Right atrium auricular region (tissue), 2 donors: ENCODE measurements around the gene DDX10. TPM values are rescaled to one million over a fixed set of nuclear protein-coding genes. Genes with fewer than 3 reads are reported as not detected.

Experiments used
- DNase-seq: peaks from one replicate; pipeline ENCODE4 v3.0.0-alpha.2; 2019; ENCODE audit warnings: low spot score
- H3K27ac ChIP-seq, 2 donors: fragments of 200-600 bp; sonication (generic); 1 replicate in 1 of 2; 2 replicates in 1 of 2; pipeline ENCODE4 v1.5.1; 2016 to 2019
- H3K27me3 ChIP-seq, 2 donors: fragments of 200-600 bp; sonication (generic); one replicate each; pipeline versions ENCODE4 v1.5.1 to v1.6.0; 2017 to 2019
- H3K36me3 ChIP-seq: fragments of 200-600 bp; sonication (generic); one replicate; pipeline ENCODE4 v1.5.1; 2016
- H3K4me1 ChIP-seq, 2 donors: fragments of 200-600 bp; sonication (generic); one replicate each; pipeline versions ENCODE4 v1.5.1 to v1.6.0; 2017 to 2019
- H3K4me3 ChIP-seq, 2 donors: fragments of 200-600 bp; sonication (generic); 1 replicate in 1 of 2; 2 replicates in 1 of 2; pipeline ENCODE4 v1.5.1; 2017 to 2019; ENCODE audit warnings: mild to moderate bottlenecking in 1 of 2, moderate library complexity in 1 of 2
- H3K9me3 ChIP-seq, 2 donors: fragments of 200-600 bp; sonication (generic); one replicate each; pipeline ENCODE4 v1.5.1; 2019
- CTCF ChIP-seq, 2 donors: fragments of 200-600 bp; sonication (generic); IDR thresholded peaks; one replicate each; pipeline ENCODE4 v1.5.1; 2019; ENCODE audit warnings: antibody characterized with exemption in 2 of 2
- total RNA-seq, 2 donors: library from RNA; depleted of rRNA; stranded (reverse); fragments of >200 nt; gene quantifications; one replicate each; pipeline ENCODE4 v1.1.0, GENCODE V29; 2016

The DDX10 gene
- total RNA-seq, 2 donors from 2014 or later = 11.8 to 13.1 TPM

- no peak for DNase-seq
- Histone ChIP-seq H3K27me3 (no peaks in the 10 kb centered on the region), H3K27ac (no peak overlapping the region), H3K9me3 (no peaks in the 10 kb centered on the region), H3K4me1 (no peaks in the 10 kb centered on the region), H3K4me3 (no peak overlapping the region), H3K36me3 (no peaks in the 10 kb centered on the region)
- TF ChIP-seq CTCF (IDR thresholded peaks at IDR 0.05) = no peak
Observed at GRCh38 chr11:108622341-108622740, 42.5 kb upstream of the DDX10 start.

- DNase-seq = no peak
- no peaks in the 10 kb centered on the region for H3K27me3 ChIP-seq
- no peaks in the 10 kb centered on the region for H3K36me3 ChIP-seq
Observed at GRCh38 chr11:108624196-108624925, 40.5 kb upstream of the DDX10 start.

GRCh38 chr11:108628326-108628725 lies 36.5 kb upstream of the DDX10 start:
- H3K4me1 ChIP-seq = no peaks in the 10 kb centered on the region
- H3K27me3 ChIP-seq = no peaks in the 10 kb centered on the region
- H3K27ac ChIP-seq = no peak overlapping the region
- no peaks in the 10 kb centered on the region for H3K36me3 ChIP-seq
- DNase-seq = no peak
- no peak for TF ChIP-seq CTCF (IDR thresholded peaks at IDR 0.05)
- H3K9me3 ChIP-seq = no peaks in the 10 kb centered on the region
- no peak overlapping the region for H3K4me3 ChIP-seq

More at GRCh38 chr11:108624196-108624925, 40.5 kb upstream of the DDX10 start:
- TF ChIP-seq CTCF (IDR thresholded peaks at IDR 0.05) = no peak
- no peaks in the 10 kb centered on the region for H3K9me3 ChIP-seq
- H3K27ac ChIP-seq = no peak overlapping the region
- H3K4me3 ChIP-seq = no peak overlapping the region
- no peaks in the 10 kb centered on the region for H3K4me1 ChIP-seq

- no peak for TF ChIP-seq CTCF (IDR thresholded peaks at IDR 0.05)
- no peaks in the 10 kb centered on the region for H3K9me3 ChIP-seq
Observed at GRCh38 chr11:108628812-108629211, 36.1 kb upstream of the DDX10 start.

GRCh38 chr11:108629274-108629673 lies 35.6 kb upstream of the DDX10 start:
- Histone ChIP-seq H3K27ac (no peak overlapping the region), H3K4me1 (no peaks in the 10 kb centered on the region), H3K4me3 (no peak overlapping the region), H3K9me3 (no peaks in the 10 kb centered on the region), H3K36me3 (no peaks in the 10 kb centered on the region), H3K27me3 (no peaks in the 10 kb centered on the region)
- no peak for TF ChIP-seq CTCF (IDR thresholded peaks at IDR 0.05)
- DNase-seq = no peak

More at GRCh38 chr11:108628812-108629211, 36.1 kb upstream of the DDX10 start:
- no peaks in the 10 kb centered on the region for H3K27me3 ChIP-seq
- H3K4me3 ChIP-seq = no peak overlapping the region
- H3K4me1 ChIP-seq = no peaks in the 10 kb centered on the region
- no peaks in the 10 kb centered on the region for H3K36me3 ChIP-seq
- no peak for DNase-seq
- no peak overlapping the region for H3K27ac ChIP-seq
